Left cardiac atrium (tissue), 4 donors: ENCODE results near the gene VSIG10L2. TPM values are rescaled to one million over a fixed set of nuclear protein-coding genes. Genes with fewer than 3 reads are reported as not detected.

ENCODE experiments used
- ATAC-seq, 2 donors: fragments of 200-7000 bp; cut with Tn5 transposase; one replicate each; pipeline ENCODE4 v1.9.1; 2020; ENCODE audit warnings: mild to moderate bottlenecking in 2 of 2, moderate library complexity in 2 of 2
- DNase-seq: peaks from one replicate; pipeline ENCODE4 v3.0.0-alpha.2; 2020
- intact Hi-C, 2 donors: fragments of 100-400 bp; cut with DNase I; formaldehyde crosslinking; loops; one replicate each; pipeline versions ENCODE4 v1.14.1 to v1.15.1; 2022 to 2023
- total RNA-seq, 2 donors: library from RNA; stranded (reverse); fragmentation: NEBNext Ultra II Directional; extraction: Animal tissue kit (Norgen Biotek cat#: 25700); gene quantifications; one replicate each; pipeline ENCODE4 v1.2.1, GENCODE V29; 2021
- donor health status: DM: no; HTN: yes; CAD: no.
- donor health status: DM: no; HTN: yes; CAD: no; lungs with severe emphysema.
- donor health status: DM: yes; HTN: yes; CAD: no.
- donor health status: Dilated cardiomyopathy.

VSIG10L2 gene
- total RNA-seq, 2 donors from 2014 or later, result 0.05 to 0.56 TPM

DNA sequence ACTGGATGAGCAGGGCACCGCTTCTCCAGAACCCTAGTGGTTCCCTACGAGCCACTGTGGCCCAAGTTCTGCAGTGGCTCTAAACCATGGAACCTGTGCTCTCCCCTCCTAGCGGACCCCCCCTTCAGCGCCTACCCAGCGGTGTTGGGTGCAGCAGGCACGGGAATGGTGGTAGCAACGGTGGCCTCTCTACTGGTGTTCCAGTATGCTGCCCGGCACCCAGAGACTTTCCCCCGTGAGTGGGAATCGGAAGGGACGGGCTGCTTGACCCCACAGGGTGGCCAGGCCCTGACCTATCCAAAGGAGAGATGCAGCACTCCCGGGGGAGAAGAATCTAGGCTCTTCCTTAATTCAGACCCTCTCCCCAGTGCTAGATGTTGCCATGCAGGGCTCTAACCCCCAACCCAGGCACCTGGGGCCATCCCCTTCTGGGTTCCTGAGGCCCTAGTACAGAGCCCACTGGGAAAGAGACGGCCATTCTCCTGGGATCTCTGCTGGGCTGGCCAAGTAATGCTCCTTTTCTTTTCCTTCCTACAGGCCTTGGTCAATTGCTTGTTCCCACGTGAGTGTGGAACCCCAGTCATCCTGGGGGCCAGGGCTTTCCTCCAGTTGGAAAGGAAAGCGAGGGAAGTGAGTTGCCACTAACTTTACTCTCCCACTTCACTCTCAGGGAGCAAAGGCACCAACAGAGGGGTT is 9.2 kb downstream of the VSIG10L2 start:
- no peak for ATAC-seq
- no peak for DNase-seq
- intact Hi-C loops, result no loop called here

DNA sequence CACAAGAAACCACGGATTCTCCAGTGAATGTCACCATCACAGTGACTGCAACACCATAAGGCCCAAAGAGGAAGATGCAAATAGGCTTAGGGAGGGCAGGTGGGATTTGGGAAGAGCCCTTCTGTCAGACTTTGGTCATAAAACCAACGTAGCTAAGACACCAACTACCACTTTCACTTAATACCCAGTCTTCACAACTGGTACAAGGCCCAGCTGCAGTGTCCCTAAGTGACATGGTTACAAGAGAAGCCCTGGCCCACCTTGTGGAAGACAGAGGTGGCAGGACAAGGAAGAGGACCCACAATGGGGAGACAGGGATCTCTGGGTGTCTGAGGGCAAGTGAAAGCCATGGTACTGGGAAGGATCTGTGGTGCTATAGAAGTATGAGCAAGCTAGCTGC is 10.0 kb downstream of the VSIG10L2 start:
- intact Hi-C loops, result no loop called here
- ATAC-seq (no peak), DNase-seq (no peak)

GRCh38 chr11:125956391-125957134 is 10.7 kb downstream of the VSIG10L2 start:
- intact Hi-C loops, result no loop called here
- peak; percentile 70 for DNase-seq

DNA sequence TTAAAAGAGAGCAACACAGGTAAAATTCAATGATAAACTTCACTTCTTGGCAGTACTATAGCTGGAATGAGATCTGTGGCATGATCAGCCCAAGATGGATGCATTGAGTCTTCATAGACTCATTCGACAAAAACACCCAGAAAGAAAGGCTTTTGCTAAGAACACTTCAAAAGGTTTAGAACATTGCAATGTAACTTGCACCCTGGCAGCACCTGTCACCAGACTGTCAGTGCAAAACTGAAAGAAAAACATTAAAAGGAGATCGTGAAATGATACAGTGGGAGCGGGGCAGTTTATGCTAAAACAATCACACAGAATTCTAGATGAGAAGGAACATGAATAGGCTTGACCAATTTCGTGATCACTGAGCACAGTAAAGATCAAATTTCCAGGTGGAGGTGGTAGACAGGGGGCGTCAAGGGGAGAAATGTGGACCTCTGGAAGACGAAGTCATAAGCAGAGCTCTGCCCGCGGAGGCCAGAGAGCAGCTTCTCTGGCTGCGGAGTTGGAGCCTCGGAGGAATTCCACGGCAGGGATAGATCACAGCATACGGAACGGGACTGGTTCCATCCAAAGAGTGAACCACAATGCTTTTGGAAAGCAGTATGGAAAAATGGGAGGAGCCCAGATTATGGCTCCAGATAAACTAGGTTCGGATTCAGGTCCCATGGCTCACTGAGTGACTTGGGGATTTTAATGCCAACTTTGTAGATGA is 11.9 kb downstream of the VSIG10L2 start:
- DNase-seq (no peak), ATAC-seq (no peak)
- intact Hi-C loops, result no loop called here

More at GRCh38 chr11:125956391-125957134, 10.7 kb downstream of the VSIG10L2 start:
- ATAC-seq, result peak; percentile 77 to 79

DNA sequence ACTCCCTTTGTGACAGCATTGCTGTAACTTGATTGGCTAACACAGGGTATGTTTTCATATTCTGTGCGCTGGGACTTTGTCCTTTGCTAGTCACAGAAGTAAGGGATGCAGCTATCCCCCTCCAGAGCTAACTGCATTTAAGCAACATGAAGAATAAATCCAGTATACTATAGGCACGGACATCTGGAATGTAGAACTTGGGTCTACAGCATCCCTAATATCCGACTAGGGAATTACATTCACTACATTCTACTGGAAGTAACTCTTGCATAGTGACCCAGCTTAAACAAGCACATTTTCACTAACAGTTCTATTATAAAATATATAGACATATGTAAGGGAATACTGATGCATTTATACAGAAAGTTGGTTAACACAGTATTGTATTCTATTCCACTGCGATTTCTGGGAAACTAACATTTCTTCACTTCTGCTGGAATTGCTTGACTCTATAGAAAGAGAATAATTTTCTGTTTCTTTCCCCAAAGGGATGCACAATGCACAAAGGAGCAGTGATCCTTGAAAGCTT is 13.1 kb downstream of the VSIG10L2 start:
- DNase-seq (no peak), ATAC-seq (no peak)
- intact Hi-C loops, result no loop called here

GRCh38 chr11:125959511-125959910 is 13.7 kb downstream of the VSIG10L2 start:
- ATAC-seq, result no peak
- no peak for DNase-seq
- intact Hi-C loops, result no loop called here

DNA sequence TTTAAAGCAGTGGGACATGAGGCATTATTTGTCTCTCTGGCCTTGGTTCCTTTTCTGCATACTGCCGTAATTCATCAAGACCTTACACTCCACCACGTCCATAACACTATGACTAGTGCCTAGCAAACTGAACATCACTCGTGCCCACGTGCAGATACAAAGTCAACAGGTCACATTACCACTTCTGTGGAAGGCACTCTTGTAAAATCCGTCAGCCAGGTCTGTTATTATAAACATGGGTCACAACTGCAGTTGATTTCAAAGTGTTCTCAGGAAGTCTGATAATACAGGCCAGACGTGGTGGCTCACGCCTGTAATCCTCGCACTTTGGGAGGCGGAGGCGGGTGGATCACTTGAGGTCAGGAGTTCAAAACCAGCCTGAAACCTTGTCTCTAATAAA is 14.1 kb downstream of the VSIG10L2 start:
- ATAC-seq (no peak), DNase-seq (no peak)
- intact Hi-C loops, result no loop called here

GRCh38 chr11:125960771-125961170 is 14.9 kb downstream of the VSIG10L2 start:
- no peak for DNase-seq
- intact Hi-C loops, result no loop called here
- no peak for ATAC-seq

DNA sequence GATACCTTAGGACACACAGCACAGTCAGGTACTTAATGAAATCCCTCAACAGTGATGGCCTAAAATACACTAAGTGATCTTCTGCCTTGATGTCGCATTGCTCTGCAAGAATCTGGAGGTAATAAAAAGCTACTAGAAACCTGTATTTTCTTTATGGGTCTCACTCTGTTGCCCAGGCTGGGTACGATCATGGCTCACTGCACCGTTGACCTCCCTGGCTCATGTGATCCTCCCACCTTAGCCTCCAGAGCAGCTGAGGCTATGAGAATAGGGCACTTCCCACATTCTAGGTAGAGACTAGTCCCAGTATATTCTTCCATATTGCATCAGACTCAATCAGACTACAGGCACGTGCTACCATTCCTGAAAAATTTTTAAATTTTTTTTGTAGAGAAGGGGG is 21.7 kb downstream of the VSIG10L2 start:
- no peak for ATAC-seq

DNA sequence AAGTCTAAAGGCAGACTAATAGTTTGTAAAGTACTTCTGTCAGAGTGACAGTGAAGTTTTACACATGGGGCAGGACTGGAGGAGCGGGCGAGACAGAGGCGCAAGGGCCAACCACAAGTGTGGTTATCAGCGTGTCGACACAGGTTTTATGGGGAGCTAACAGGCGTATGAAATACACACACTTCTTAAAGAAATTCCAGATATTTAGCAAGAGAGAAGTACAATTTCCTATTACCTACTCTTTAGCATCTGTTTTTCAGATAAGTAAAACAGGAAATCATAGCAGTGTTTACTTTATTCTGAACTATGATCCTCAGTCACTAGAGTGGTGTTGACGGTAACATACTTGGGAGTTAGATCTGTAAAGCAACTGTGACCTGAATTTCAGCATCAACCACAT is 22.5 kb downstream of the VSIG10L2 start:
- intact Hi-C loops, result no loop called here
- no peak for DNase-seq
- no peak for ATAC-seq

More for the DNA sequence above, 21.7 kb downstream of the VSIG10L2 start:
- no peak for DNase-seq
- intact Hi-C loops, result no loop called here

- DNase-seq (no peak), ATAC-seq (no peak)
- intact Hi-C loops, result no loop called here
Measured at GRCh38 chr11:125971618-125972017, 25.8 kb downstream of the VSIG10L2 start.

DNA sequence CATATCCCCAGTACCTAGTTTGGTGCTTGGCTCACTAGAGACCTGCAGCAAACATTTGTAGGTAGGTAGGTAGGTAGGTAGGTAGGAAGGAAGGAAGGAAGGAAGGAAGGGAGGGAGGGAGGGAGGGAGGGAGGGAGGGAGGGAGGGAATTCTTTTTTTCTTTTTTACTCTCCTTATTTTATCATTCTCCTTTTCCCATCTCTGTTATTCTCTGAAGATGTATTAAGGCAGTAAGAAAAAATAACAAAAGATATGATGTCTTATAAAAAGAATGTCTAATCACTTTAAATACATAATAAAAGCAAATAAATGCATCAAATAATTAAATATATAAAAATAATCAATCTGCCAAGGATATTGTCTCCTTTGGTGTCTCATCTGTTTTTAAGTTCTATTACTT is 28.4 kb downstream of the VSIG10L2 start:
- DNase-seq (no peak), ATAC-seq (no peak)
- intact Hi-C loops, result no loop called here

DNA sequence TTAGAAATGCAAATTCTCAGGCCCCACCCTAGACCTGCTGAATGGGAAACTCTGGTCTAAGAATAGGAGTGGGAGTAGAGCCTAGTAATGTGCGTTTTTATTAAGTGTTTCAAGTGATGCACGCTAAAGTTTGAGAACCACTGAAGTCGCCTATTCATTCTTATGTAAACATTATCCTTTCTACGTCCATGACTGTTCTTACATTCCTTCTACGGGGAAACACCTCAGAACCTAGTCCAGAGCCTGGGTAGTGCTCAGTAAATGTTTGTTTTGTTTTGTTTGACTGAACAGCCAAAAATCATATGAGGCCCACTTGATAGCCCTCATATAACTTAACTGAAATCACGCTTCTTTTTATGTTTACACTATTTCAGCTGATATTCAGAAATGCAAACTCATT is 29.8 kb downstream of the VSIG10L2 start:
- DNase-seq (no peak), ATAC-seq (no peak)
- intact Hi-C loops, result no loop called here

DNA sequence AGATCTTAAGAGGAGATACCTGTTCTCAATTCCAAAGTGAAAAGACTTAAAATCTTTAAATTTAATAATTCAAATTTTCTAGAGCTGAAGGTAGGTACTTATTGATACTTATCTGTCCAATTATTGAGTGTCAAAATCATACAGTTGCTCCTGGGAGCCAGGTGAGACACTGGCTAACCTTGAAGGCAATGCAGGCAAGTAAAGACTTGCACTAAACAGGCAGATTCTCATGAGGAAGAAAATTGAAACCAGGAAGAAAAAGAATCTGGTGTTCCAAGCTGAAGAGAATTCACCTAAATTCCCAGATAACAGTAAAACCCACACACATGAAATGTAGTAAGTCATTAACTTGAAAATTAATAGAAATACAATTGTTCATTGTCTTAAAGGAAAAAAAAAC is 30.3 kb downstream of the VSIG10L2 start:
- no peak for ATAC-seq
- no peak for DNase-seq
- intact Hi-C loops, result no loop called here

GRCh38 chr11:125977333-125977732 is 31.5 kb downstream of the VSIG10L2 start:
- DNase-seq (no peak), ATAC-seq (no peak)
- intact Hi-C loops, result no loop called here

DNA sequence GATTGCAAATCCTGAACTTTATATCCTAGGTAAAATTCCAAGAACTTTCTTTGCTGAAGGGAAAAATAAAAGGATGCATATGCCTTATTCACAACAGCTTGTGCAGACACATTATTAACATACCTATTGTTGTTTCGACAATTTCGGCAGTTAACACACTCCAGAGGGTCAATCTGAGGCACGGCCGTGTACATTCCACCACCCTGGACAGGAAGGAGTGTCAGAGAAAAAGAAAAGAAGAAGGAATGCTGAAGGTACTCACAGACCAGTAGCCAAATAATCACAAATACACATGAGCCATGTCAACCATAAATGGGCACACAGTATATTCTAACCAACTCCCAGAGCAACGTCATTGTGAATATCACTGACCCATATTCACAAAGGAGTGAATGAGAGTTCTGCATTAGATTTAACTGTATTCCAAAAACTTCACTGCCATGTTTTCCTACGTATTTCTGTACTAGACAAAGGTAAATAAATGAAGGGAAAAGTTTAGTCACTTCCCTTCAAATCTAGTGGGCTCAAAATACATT is 32.4 kb downstream of the VSIG10L2 start:
- DNase-seq (no peak), ATAC-seq (peak in 1 of 2 donors; percentile 33)
- intact Hi-C loops, result no loop called here

- intact Hi-C loops, result no loop called here
- no peak for DNase-seq
- peak in 1 of 2 donors; percentile 71 for ATAC-seq
Measured at GRCh38 chr11:125978778-125979407, 33.0 kb downstream of the VSIG10L2 start.

DNA sequence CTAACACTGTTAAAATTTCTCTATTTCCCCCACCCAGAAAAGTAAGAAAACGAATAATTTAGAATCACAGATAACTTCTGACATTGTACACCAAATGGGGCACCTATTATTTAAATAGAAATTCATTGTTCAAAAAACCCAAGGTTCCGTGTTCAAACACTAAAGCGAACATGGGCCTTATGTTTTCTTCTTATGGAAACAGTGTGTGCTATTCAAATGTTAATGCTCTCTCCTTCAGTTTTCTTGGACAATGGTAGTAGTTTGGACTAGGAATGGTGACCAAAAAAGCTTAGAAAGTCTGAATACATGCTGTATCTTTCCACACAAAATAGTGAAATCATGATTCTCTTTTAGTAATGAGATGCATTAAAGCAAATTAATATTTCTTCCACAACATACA is 33.7 kb downstream of the VSIG10L2 start:
- no peak for ATAC-seq
- intact Hi-C loops, result no loop called here
- DNase-seq, result no peak

- intact Hi-C loops, result no loop called here
- ATAC-seq, result no peak
- DNase-seq, result no peak
Measured at GRCh38 chr11:125980436-125980835, 34.6 kb downstream of the VSIG10L2 start.
